NB4 (cell line): ENCODE results near the gene CDH13.

Experiments used
- CTCF ChIP-seq: IDR thresholded peaks from one replicate; pipeline ENCODE4 v1.5.1; 2012; ENCODE audit warnings: low read depth, low read length
- MYC ChIP-seq: IDR thresholded peaks from 2 replicates; pipeline ENCODE4 v1.6.1; 2011; ENCODE audit warnings: low read depth, low read length
- POLR2A ChIP-seq: IDR thresholded peaks from 2 replicates; pipeline ENCODE4 v1.6.1; 2011; ENCODE audit warnings: mild to moderate bottlenecking; ENCODE audit not compliant: insufficient read length; ENCODE audit errors: extremely low read depth

GRCh38 chr16:83100679-83101078, 473.9 kb downstream of the CDH13 start:
- TF ChIP-seq POLR2A (no peak), CTCF (no peak), MYC (no peak)
